GM18499 (cell line): Measurements from ENCODE around the gene NFIA.

Experiments
- ATAC-seq: cut with Tn5 transposase; IDR thresholded peaks from one replicate; pipeline ENCODE4 v1.9.1; 2021; ENCODE audit warnings: moderate number of reproducible peaks; ENCODE audit not compliant: insufficient read depth, unreplicated experiment

NFIA gene

GRCh38 chr1:61400131-61400770, 317.9 kb downstream of the NFIA start:
- ATAC-seq, result no peak

GRCh38 chr1:61400997-61401396, 318.6 kb downstream of the NFIA start:
- no peak for ATAC-seq

GRCh38 chr1:61403679-61404596, 321.6 kb downstream of the NFIA start:
- ATAC-seq, result no peak

- ATAC-seq, result no peak
These were observed 322.4 kb downstream of the NFIA start for GRCh38 chr1:61404597-61405376.

- no peak for ATAC-seq
These were observed 324.1 kb downstream of the NFIA start for GRCh38 chr1:61406467-61406866.

- ATAC-seq, result no peak
These were observed 330.2 kb downstream of the NFIA start for GRCh38 chr1:61412601-61413000.

GRCh38 chr1:61419196-61419595, 336.8 kb downstream of the NFIA start:
- no peak for ATAC-seq

GRCh38 chr1:61419657-61420056, 337.3 kb downstream of the NFIA start:
- ATAC-seq, result no peak

- no peak for ATAC-seq
These were observed 337.9 kb downstream of the NFIA start for GRCh38 chr1:61420243-61420642.

- no peak for ATAC-seq
These were observed 338.8 kb downstream of the NFIA start for GRCh38 chr1:61420909-61421835.

- no peak for ATAC-seq
These were observed 341.3 kb downstream of the NFIA start for GRCh38 chr1:61423643-61424042.

- ATAC-seq, result no peak
These were observed 342.0 kb downstream of the NFIA start for GRCh38 chr1:61424382-61424781.

GRCh38 chr1:61425040-61425439, 342.7 kb downstream of the NFIA start:
- ATAC-seq, result no peak

GRCh38 chr1:61426254-61426653, 343.9 kb downstream of the NFIA start:
- ATAC-seq, result no peak

- no peak for ATAC-seq
These were observed 344.5 kb downstream of the NFIA start for GRCh38 chr1:61426885-61427284.

GRCh38 chr1:61427510-61427909, 345.1 kb downstream of the NFIA start:
- ATAC-seq, result no peak

GRCh38 chr1:61428146-61428545, 345.8 kb downstream of the NFIA start:
- no peak for ATAC-seq

- no peak for ATAC-seq
These were observed 350.4 kb downstream of the NFIA start for GRCh38 chr1:61432616-61433388.

GRCh38 chr1:61433646-61434045, 351.3 kb downstream of the NFIA start:
- no peak for ATAC-seq
